ENCODE data around the gene GALNT16.

Gene GALNT16

GRCh38 chr14:69404883-69405282 is 144.9 kb downstream of the GALNT16 start:
- TF ChIP-seq POU2F2 (IDR thresholded peaks at IDR 0.05; ENCODE audit: low read depth, low read length) (no peak), POLR2AphosphoS5 (IDR thresholded peaks at IDR 0.05; ENCODE audit: low read depth, low read length) (no peak), SPI1 (IDR thresholded peaks at IDR 0.05; ENCODE audit: low read depth, low read length) (no peak), TAF1 (IDR thresholded peaks at IDR 0.05; ENCODE audit: low read depth, low read length) (no peak), POLR2A (IDR thresholded peaks at IDR 0.05; ENCODE audit: low read depth, low read length) (no peak), PAX5 (IDR thresholded peaks at IDR 0.05; ENCODE audit: insufficient read depth, low read length, severe bottlenecking) (no peak)
- no peak for FAIRE-seq
- no peak for DNase-seq (ENCODE audit: insufficient read length, low spot score)

GRCh38 chr14:69405762-69406161 is 145.8 kb downstream of the GALNT16 start:
- TF ChIP-seq SPI1 (IDR thresholded peaks at IDR 0.05; ENCODE audit: low read depth, low read length), result no peak
- no peak for FAIRE-seq
- no peak for DNase-seq (ENCODE audit: insufficient read length, low spot score)
